SK-N-DZ (cell line): ENCODE data around the gene C16orf74.

ENCODE experiments used
- DNase-seq: peaks from one replicate; pipeline ENCODE4 v3.0.0-alpha.2; 2015; ENCODE audit warnings: low spot score
- small RNA-seq, 2 experiments: library from RNA; depleted of rRNA; stranded (forward); fragments of <200 nt; gene quantifications; one replicate each; pipeline ENCODE3, GENCODE V24; 2014

The C16orf74 gene

GRCh38 chr16:85657996-85658395, 92.9 kb downstream of the C16orf74 start:
- no peak for DNase-seq

Small RNAs within 50 kb of the gene (small RNA-seq; reads per million reads assigned to genes)
- gene RN7SL381P (0 to 0.09 reads per million in 2 experiments), gene RNU1-103P (0 reads per million in 2 experiments)
